HCT116 (cell line): ENCODE data around the gene SSMEM1.

ENCODE experiments used
- POLR2A ChIP-seq: IDR thresholded peaks from 2 replicates; pipeline ENCODE4 v1.7.0; 2011; ENCODE audit warnings: borderline replicate concordance; ENCODE audit not compliant: insufficient read depth, insufficient read length; ENCODE audit errors: extremely low read depth
- TF ChIP-seq, protein P1 (sequence below), 3 experiments: fragments of 200-600 bp in 1 of 3; sonication (generic) in 1 of 3; IDR thresholded peaks in 2 of 3; conservative IDR thresholded peaks in 1 of 3; 2 replicates each; pipeline ENCODE4 v1.5.1; 2012 to 2017; ENCODE audit warnings: low read depth in 2 of 3, low read length in 2 of 3, antibody characterized with exemption in 1 of 3, borderline replicate concordance in 1 of 3, control low read depth in 1 of 3, mild to moderate bottlenecking in 1 of 3, mixed read lengths in 1 of 3, mixed run types in 1 of 3, moderate library complexity in 1 of 3; ENCODE audit not compliant: insufficient read depth in 1 of 3
- TF ChIP-seq, protein P2 (sequence below): IDR thresholded peaks from 2 replicates; pipeline ENCODE4 v1.6.1; 2011; ENCODE audit warnings: mild to moderate bottlenecking, low read length, moderate library complexity; ENCODE audit not compliant: insufficient replicate concordance; ENCODE audit errors: extremely low read depth

DNA sequence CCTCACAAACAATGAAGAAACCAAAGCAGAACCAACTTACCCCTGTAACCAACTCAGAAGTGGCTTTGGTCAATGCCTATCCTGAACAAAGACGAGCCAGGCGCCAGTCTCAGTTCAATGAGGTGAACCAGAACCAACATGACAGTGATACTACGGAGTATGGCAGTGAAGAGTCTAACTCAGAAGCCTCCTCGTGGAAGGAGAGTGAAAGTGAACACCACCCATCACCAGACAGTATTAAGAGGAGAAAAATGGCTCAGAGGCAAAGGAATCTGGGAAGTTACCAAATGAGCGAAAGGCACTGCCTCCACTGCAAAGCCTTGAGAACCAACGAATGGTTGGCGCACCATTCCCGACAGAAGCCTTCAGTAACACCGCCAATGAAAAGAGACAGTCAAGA, 8.4 kb downstream of the SSMEM1 start:
- TF ChIP-seq, protein P1, sequence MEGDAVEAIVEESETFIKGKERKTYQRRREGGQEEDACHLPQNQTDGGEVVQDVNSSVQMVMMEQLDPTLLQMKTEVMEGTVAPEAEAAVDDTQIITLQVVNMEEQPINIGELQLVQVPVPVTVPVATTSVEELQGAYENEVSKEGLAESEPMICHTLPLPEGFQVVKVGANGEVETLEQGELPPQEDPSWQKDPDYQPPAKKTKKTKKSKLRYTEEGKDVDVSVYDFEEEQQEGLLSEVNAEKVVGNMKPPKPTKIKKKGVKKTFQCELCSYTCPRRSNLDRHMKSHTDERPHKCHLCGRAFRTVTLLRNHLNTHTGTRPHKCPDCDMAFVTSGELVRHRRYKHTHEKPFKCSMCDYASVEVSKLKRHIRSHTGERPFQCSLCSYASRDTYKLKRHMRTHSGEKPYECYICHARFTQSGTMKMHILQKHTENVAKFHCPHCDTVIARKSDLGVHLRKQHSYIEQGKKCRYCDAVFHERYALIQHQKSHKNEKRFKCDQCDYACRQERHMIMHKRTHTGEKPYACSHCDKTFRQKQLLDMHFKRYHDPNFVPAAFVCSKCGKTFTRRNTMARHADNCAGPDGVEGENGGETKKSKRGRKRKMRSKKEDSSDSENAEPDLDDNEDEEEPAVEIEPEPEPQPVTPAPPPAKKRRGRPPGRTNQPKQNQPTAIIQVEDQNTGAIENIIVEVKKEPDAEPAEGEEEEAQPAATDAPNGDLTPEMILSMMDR (IDR thresholded peaks at IDR 0.05 in 2 of 3, conservative IDR thresholded peaks at IDR 0.05 in 1 of 3; ENCODE audit: borderline replicate concordance in 1 of 3, insufficient read depth in 1 of 3, low read depth in 2 of 3, low read length in 2 of 3): no peak
- TF ChIP-seq POLR2A: no peak
- TF ChIP-seq, protein P2, sequence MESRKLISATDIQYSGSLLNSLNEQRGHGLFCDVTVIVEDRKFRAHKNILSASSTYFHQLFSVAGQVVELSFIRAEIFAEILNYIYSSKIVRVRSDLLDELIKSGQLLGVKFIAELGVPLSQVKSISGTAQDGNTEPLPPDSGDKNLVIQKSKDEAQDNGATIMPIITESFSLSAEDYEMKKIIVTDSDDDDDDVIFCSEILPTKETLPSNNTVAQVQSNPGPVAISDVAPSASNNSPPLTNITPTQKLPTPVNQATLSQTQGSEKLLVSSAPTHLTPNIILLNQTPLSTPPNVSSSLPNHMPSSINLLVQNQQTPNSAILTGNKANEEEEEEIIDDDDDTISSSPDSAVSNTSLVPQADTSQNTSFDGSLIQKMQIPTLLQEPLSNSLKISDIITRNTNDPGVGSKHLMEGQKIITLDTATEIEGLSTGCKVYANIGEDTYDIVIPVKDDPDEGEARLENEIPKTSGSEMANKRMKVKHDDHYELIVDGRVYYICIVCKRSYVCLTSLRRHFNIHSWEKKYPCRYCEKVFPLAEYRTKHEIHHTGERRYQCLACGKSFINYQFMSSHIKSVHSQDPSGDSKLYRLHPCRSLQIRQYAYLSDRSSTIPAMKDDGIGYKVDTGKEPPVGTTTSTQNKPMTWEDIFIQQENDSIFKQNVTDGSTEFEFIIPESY: no peak
